Pancreas (tissue), 10 donors: ENCODE data around the gene COL25A1. TPM values are rescaled to one million over a fixed set of nuclear protein-coding genes. Genes with fewer than 3 reads are reported as not detected.
"Not testable (repeated sequence)": the region's sequence is repeated elsewhere in the genome, so short reads cannot be mapped to it uniquely, and the experiment has no call there.

ENCODE experiments used
- ATAC-seq, 4 donors: fragments of 200-7000 bp; cut with Tn5 transposase; one replicate each; pipeline versions ENCODE4 v1.8.0 to v1.9.1; 2020; ENCODE audit warnings: mild to moderate bottlenecking in 4 of 4, moderate library complexity in 4 of 4
- DNase-seq, 6 donors: peaks; one replicate each; pipeline ENCODE4 v3.0.0-alpha.2; 2020
- FAIRE-seq: peaks from 2 replicates; lab custom pipeline; 2012; peaks lifted over from hg19 to GRCh38; lab: Jason Lieb, UNC
- H3K27ac ChIP-seq, 4 donors: fragments of 200-600 bp; sonication (generic); 1 replicate in 3 of 4; 2 replicates in 1 of 4; pipeline versions ENCODE4 v1.5.0 to v1.8.0; 2020
- H3K27me3 ChIP-seq, 4 donors: fragments of 200-600 bp; one replicate each; pipeline ENCODE4 v1.8.0; 2021
- H3K36me3 ChIP-seq, 3 donors: fragments of 200-600 bp; sonication (generic) in 1 of 3; one replicate each; pipeline versions ENCODE4 v1.5.0 to v1.8.0; 2020 to 2021
- H3K4me1 ChIP-seq, 3 donors: fragments of 200-600 bp; one replicate each; pipeline ENCODE4 v1.8.0; 2021
- H3K4me3 ChIP-seq, 4 donors: fragments of 200-600 bp; sonication (generic) in 2 of 4; one replicate each; pipeline versions ENCODE4 v1.5.0 to v1.8.0; 2020 to 2021
- H3K9me3 ChIP-seq, 4 donors: fragments of 200-600 bp; one replicate each; pipeline ENCODE4 v1.8.0; 2021
- CTCF ChIP-seq, 4 donors: fragments of 200-600 bp; sonication (generic) in 3 of 4; IDR thresholded peaks; one replicate each; pipeline versions ENCODE4 v1.5.0 to v1.8.0; 2021; ENCODE audit warnings: antibody characterized with exemption in 4 of 4
- WGBS, 2 donors: extraction: QIAGEN DNeasy Blood & Tissue Kit; methylation state at CpG; one replicate each; pipeline ENCODE4 v1.1.7; 2013; 5-methylcytosine and 5-hydroxymethylcytosine counted together
- intact Hi-C, 3 donors: fragments of 100-400 bp; cut with DNase I; formaldehyde crosslinking; loops; one replicate each; pipeline versions ENCODE4 v1.11.1 to v1.14.2; 2022
- polyA plus RNA-seq, 2 donors: library from polyadenylated mRNA; stranded (reverse); fragments of 200-250 nt; gene quantifications; one replicate each; pipeline ENCODE4 v1.2.3, GENCODE V29; 2013
- total RNA-seq, 6 donors: library from RNA; stranded (reverse); fragmentation: NEBNext Ultra II Directional in 4 of 6; extraction: Animal tissue kit (Norgen Biotek cat#: 25700) in 4 of 6; gene quantifications; one replicate each; pipeline versions ENCODE4 v1.2.1 to v1.2.4, GENCODE V29; 2021 to 2023
- donor health status: healthy with polysubstance abuse.
- donor health status: DM: no; HTN: no; CAD: no; lungs with moderate emphysema.
- donor health status: DM: no; HTN: no; CAD: no.
- donor health status: control.
- donor health status: control.
- donor health status: Bipolar disorder and iron deficiency.
- donor health status: DM: yes; HTN: yes; CAD: no.
- donor health status: DM: no; HTN: no; CAD: no.
- donor health status: DM: no; HTN: no; CAD: no.
- donor health status: DM: yes; HTN: yes; CAD: no.

COL25A1 gene
- total and polyA plus RNA-seq, 8 donors, result 0.08 to 0.46 (median 0.22) TPM

- H3K9me3 ChIP-seq, result no peaks in the 10 kb centered on the region
- H3K4me1 ChIP-seq, result no peaks in the 10 kb centered on the region
- H3K36me3 ChIP-seq, result no peaks in the 10 kb centered on the region
- FAIRE-seq (no peak), DNase-seq (no peak), ATAC-seq (no peak)
- H3K4me3 ChIP-seq, result no peak overlapping the region
- TF ChIP-seq CTCF (IDR thresholded peaks at IDR 0.05), result no peak
- intact Hi-C loops, result no loop called here
- H3K27ac ChIP-seq, result no peak overlapping the region
- no peaks in the 10 kb centered on the region for H3K27me3 ChIP-seq
- WGBS, 2 donors, result 77 to 86% methylated on average over 3 of the region's 3 CpGs
These were observed 226.8 kb downstream of the COL25A1 start for GRCh38 chr4:109075621-109076020.

GRCh38 chr4:109072595-109072994, 229.9 kb downstream of the COL25A1 start:
- no peaks in the 10 kb centered on the region for H3K4me1 ChIP-seq
- no peak for FAIRE-seq
- ATAC-seq, result peak in 1 of 4 donors; percentile 27
- intact Hi-C loops, result no loop called here
- no peak overlapping the region for H3K4me3 ChIP-seq
- no peaks in the 10 kb centered on the region for H3K36me3 ChIP-seq
- DNase-seq, result no peak
- H3K9me3 ChIP-seq, result no peaks in the 10 kb centered on the region
- WGBS, 2 donors, result 81 to 88% methylated on average over 2 of the region's 2 CpGs
- no peaks in the 10 kb centered on the region for H3K27me3 ChIP-seq
- no peak for TF ChIP-seq CTCF (IDR thresholded peaks at IDR 0.05)
- no peak overlapping the region for H3K27ac ChIP-seq

- H3K9me3 ChIP-seq, intact Hi-C loops, FAIRE-seq, ATAC-seq, H3K4me1 ChIP-seq, H3K27ac ChIP-seq, H3K4me3 ChIP-seq, DNase-seq, H3K27me3 ChIP-seq, H3K36me3 ChIP-seq: not testable (repeated sequence)
- WGBS, 2 donors, result 71 to 86% methylated on average over 7 of the region's 7 CpGs
These were observed 231.8 kb downstream of the COL25A1 start for GRCh38 chr4:109070677-109071076.

- Histone ChIP-seq H3K4me1 (no peaks in the 10 kb centered on the region), H3K27ac (no peak overlapping the region), H3K9me3 (no peaks in the 10 kb centered on the region), H3K4me3 (no peak overlapping the region), H3K36me3 (no peaks in the 10 kb centered on the region), H3K27me3 (no peaks in the 10 kb centered on the region)
- DNase-seq, result peak in 2 of 6 donors; percentile 11 to 16
- 25 to 29% methylated on average over 4 of the region's 4 CpGs for WGBS, 2 donors
- TF ChIP-seq CTCF (IDR thresholded peaks at IDR 0.05), result no peak
- no peak for FAIRE-seq
- ATAC-seq, result peak in 2 of 4 donors; percentile 19 to 25
- intact Hi-C loops, result no loop called here
These were observed 234.8 kb downstream of the COL25A1 start for GRCh38 chr4:109067508-109068235.

- WGBS, 2 donors, result 50 to 55% methylated on average over 4 of the region's 4 CpGs
- DNase-seq (no peak), FAIRE-seq (no peak), ATAC-seq (no peak)
- intact Hi-C loops, result no loop called here
- Histone ChIP-seq H3K27me3 (no peaks in the 10 kb centered on the region), H3K36me3 (no peaks in the 10 kb centered on the region), H3K4me3 (no peak overlapping the region), H3K9me3 (no peaks in the 10 kb centered on the region), H3K27ac (no peak overlapping the region), H3K4me1 (no peaks in the 10 kb centered on the region)
- TF ChIP-seq CTCF (IDR thresholded peaks at IDR 0.05), result no peak
These were observed 237.5 kb downstream of the COL25A1 start for GRCh38 chr4:109065006-109065405.
